Astrocyte (in vitro differentiated cells and primary cell): Measurements from ENCODE around the gene DUSP15.

Experiments
- EZH2 ChIP-seq: IDR thresholded peaks from 2 replicates; pipeline ENCODE4 v1.6.1; 2012; ENCODE audit warnings: mild to moderate bottlenecking, low read length, inconsistent platforms; ENCODE audit not compliant: insufficient read depth
- TF ChIP-seq, protein P1 (sequence below): IDR thresholded peaks from 2 replicates; pipeline ENCODE4 v1.5.1; 2011; ENCODE audit warnings: low read depth, mild to moderate bottlenecking, inconsistent platforms, low read length, moderate library complexity; ENCODE audit not compliant: insufficient read depth

DNA sequence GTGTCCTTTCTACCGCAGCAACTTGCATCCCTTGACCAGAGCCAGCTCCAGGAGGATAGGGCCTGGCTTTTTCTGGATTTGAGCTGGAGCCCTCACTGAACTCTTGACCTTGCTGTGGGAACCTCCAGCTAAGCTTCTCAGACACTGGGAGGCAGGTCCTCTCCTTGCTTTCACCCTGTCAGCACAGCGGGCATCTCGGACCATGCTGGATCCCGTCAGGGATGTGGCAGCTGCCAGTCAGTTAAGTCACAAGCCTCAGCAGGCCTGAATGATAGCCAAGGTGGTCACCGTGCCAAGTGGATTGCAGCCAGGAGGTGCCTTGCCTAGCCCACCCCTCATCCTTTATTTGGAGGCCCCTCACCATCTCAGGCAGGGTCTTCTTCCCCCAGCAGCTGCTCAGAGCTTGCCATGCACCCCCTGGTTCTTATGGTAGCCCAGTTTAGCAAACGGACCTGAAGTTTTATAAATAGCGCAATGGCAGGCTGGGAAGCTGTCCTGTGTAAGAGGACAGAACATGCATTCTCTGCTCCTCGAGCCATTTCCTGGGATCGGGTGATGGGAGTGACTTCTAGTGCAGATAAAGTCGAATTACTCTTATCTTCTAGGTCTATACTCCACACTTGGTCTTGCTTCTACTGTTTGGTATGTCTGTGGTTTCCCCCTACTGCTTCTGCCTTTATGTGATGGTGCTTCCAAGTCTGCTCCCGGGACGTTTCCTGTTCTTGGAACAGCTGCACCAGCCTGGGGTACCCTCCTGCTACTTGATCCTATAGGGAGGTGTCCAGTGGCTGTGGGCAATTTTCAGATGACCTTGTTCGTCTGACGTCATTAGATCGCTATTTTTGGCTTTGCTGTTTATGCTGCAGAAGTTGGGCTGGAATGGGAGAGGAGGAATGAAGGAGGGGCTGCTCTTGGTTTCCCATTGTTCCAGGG lies 58.3 kb downstream of the DUSP15 start:
- TF ChIP-seq EZH2, result no peak
- TF ChIP-seq, protein P1, sequence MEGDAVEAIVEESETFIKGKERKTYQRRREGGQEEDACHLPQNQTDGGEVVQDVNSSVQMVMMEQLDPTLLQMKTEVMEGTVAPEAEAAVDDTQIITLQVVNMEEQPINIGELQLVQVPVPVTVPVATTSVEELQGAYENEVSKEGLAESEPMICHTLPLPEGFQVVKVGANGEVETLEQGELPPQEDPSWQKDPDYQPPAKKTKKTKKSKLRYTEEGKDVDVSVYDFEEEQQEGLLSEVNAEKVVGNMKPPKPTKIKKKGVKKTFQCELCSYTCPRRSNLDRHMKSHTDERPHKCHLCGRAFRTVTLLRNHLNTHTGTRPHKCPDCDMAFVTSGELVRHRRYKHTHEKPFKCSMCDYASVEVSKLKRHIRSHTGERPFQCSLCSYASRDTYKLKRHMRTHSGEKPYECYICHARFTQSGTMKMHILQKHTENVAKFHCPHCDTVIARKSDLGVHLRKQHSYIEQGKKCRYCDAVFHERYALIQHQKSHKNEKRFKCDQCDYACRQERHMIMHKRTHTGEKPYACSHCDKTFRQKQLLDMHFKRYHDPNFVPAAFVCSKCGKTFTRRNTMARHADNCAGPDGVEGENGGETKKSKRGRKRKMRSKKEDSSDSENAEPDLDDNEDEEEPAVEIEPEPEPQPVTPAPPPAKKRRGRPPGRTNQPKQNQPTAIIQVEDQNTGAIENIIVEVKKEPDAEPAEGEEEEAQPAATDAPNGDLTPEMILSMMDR, result no peak
